H9 (cell line): ENCODE data around the gene ATP13A3. TPM values are rescaled to one million over a fixed set of nuclear protein-coding genes. Genes with fewer than 3 reads are reported as not detected.

ENCODE experiments used
- DNase-seq: peaks from one replicate; pipeline ENCODE4 v3.0.0-alpha.2; 2017
- H2AFZ ChIP-seq: one replicate; pipeline ENCODE4 v1.6.1; 2013; ENCODE audit warnings: mild to moderate bottlenecking, low read length, control low read depth, moderate library complexity
- H2AK5ac ChIP-seq: 2 replicates; pipeline ENCODE4 v1.6.1; 2013; ENCODE audit warnings: low read length, control low read depth, mixed read lengths; ENCODE audit not compliant: insufficient read length
- H2BK120ac ChIP-seq: one replicate; pipeline ENCODE4 v1.6.1; 2013; ENCODE audit warnings: low read depth, mild to moderate bottlenecking, low read length, control low read depth, inconsistent platforms; ENCODE audit not compliant: poor library complexity, severe bottlenecking
- H2BK12ac ChIP-seq: 2 replicates; pipeline ENCODE4 v1.6.1; 2013; ENCODE audit warnings: low read length, control low read depth, mixed read lengths, low read depth; ENCODE audit not compliant: insufficient read length
- H2BK15ac ChIP-seq: 2 replicates; pipeline ENCODE4 v1.6.1; 2013; ENCODE audit warnings: low read depth, low read length, control low read depth
- H2BK20ac ChIP-seq: one replicate; pipeline ENCODE4 v1.6.1; 2013; ENCODE audit warnings: low read depth, mild to moderate bottlenecking, low read length, control low read depth, inconsistent platforms; ENCODE audit not compliant: poor library complexity, severe bottlenecking
- H2BK5ac ChIP-seq: 2 replicates; pipeline ENCODE4 v1.6.1; 2013; ENCODE audit warnings: low read length, control low read depth, mixed read lengths; ENCODE audit not compliant: insufficient read length
- H3K14ac ChIP-seq: 2 replicates; pipeline ENCODE4 v1.6.1; 2013; ENCODE audit warnings: low read length, control low read depth; ENCODE audit not compliant: insufficient read depth
- H3K18ac ChIP-seq: 2 replicates; pipeline ENCODE4 v1.6.1; 2013; ENCODE audit warnings: low read depth, mild to moderate bottlenecking, mixed read lengths, low read length, control low read depth; ENCODE audit not compliant: insufficient read length
- H3K23ac ChIP-seq: 2 replicates; pipeline ENCODE4 v1.6.1; 2013; ENCODE audit warnings: low read length, control low read depth, mixed read lengths, low read depth; ENCODE audit not compliant: insufficient read length
- H3K23me2 ChIP-seq: 2 replicates; pipeline ENCODE4 v1.6.1; 2013; ENCODE audit warnings: low read depth, mild to moderate bottlenecking, mixed read lengths, low read length, control low read depth; ENCODE audit not compliant: insufficient read length, poor library complexity, severe bottlenecking
- H3K27ac ChIP-seq: 2 replicates; pipeline ENCODE4 v1.5.1; 2013; ENCODE audit warnings: low read length, control low read depth, mixed read lengths, low read depth; ENCODE audit not compliant: insufficient read length
- H3K27me3 ChIP-seq: 2 replicates; pipeline ENCODE4 v1.6.1; 2013; ENCODE audit warnings: low read length, control low read depth, inconsistent platforms; ENCODE audit not compliant: insufficient read depth
- H3K4ac ChIP-seq: 2 replicates; pipeline ENCODE4 v1.6.1; 2013; ENCODE audit warnings: low read depth, mild to moderate bottlenecking, control low read depth, inconsistent platforms, low read length, moderate library complexity
- H3K4me1 ChIP-seq: 2 replicates; pipeline ENCODE4 v1.6.1; 2013; ENCODE audit warnings: low read length, control low read depth, inconsistent platforms; ENCODE audit not compliant: insufficient read depth
- H3K4me2 ChIP-seq: 2 replicates; pipeline ENCODE4 v1.6.1; 2013; ENCODE audit warnings: low read length, control low read depth, mixed read lengths; ENCODE audit not compliant: insufficient read length, insufficient read depth
- H3K56ac ChIP-seq: 2 replicates; pipeline ENCODE4 v1.6.1; 2013; ENCODE audit warnings: low read depth, mild to moderate bottlenecking, mixed read lengths, low read length, control low read depth; ENCODE audit not compliant: insufficient read length
- H3K79me1 ChIP-seq: 2 replicates; pipeline ENCODE4 v1.6.1; 2013; ENCODE audit warnings: low read depth, mild to moderate bottlenecking, moderate library complexity, low read length, control low read depth, inconsistent platforms; ENCODE audit not compliant: insufficient read depth, poor library complexity, severe bottlenecking
- H3K79me2 ChIP-seq: 2 replicates; pipeline ENCODE4 v1.6.1; 2013; ENCODE audit warnings: low read length, control low read depth, inconsistent platforms; ENCODE audit not compliant: insufficient read depth
- H3K9ac ChIP-seq: 2 replicates; pipeline ENCODE4 v1.6.1; 2013; ENCODE audit warnings: low read length, control low read depth, mixed read lengths; ENCODE audit not compliant: insufficient read length; ENCODE audit errors: extremely low read depth
- H3K9me3 ChIP-seq: one replicate; pipeline ENCODE4 v1.6.1; 2013; ENCODE audit warnings: low read depth, low read length, inconsistent platforms; ENCODE audit not compliant: control insufficient read depth
- H3T11ph ChIP-seq: one replicate; pipeline ENCODE4 v1.6.1; 2013; ENCODE audit warnings: mild to moderate bottlenecking, low read length, control low read depth, inconsistent platforms
- H4K20me1 ChIP-seq: one replicate; pipeline ENCODE4 v1.6.1; 2013; ENCODE audit not compliant: control insufficient read depth, insufficient read length, insufficient read depth
- H4K5ac ChIP-seq: 2 replicates; pipeline ENCODE4 v1.6.1; 2013; ENCODE audit warnings: low read depth, mild to moderate bottlenecking, mixed read lengths, low read length, control low read depth; ENCODE audit not compliant: insufficient read length
- H4K8ac ChIP-seq: replicated peaks from 2 replicates; pipeline ENCODE4 v1.6.1; 2013; ENCODE audit warnings: low read length, control low read depth, mixed read lengths, low read depth; ENCODE audit not compliant: insufficient read length
- H4K91ac ChIP-seq: 2 replicates; pipeline ENCODE4 v1.6.1; 2013; ENCODE audit warnings: low read depth, mild to moderate bottlenecking, moderate library complexity, mixed read lengths, low read length, control low read depth; ENCODE audit not compliant: insufficient read length
- H3K27ac Mint-ChIP-seq, 3 experiments: 2 replicates in 2 of 3; 3 replicates in 1 of 3; pipeline ENCODE4 v1.8.0; 2020 to 2021; ENCODE audit warnings: mixed read lengths in 3 of 3, mild to moderate bottlenecking in 1 of 3, moderate library complexity in 1 of 3
- H3K27me3 Mint-ChIP-seq: 2 replicates; pipeline ENCODE4 v1.8.0; 2021; ENCODE audit warnings: low read depth, mild to moderate bottlenecking, moderate library complexity, mixed read lengths
- H3K36me3 Mint-ChIP-seq, 3 experiments: 2 replicates in 2 of 3; 3 replicates in 1 of 3; pipeline ENCODE4 v1.8.0; 2020 to 2021; ENCODE audit warnings: low read depth in 3 of 3, mixed read lengths in 3 of 3; ENCODE audit not compliant: insufficient read depth in 1 of 3
- H3K4me1 Mint-ChIP-seq, 2 experiments: 2 replicates each; pipeline ENCODE4 v1.8.0; 2020; ENCODE audit warnings: mixed read lengths in 2 of 2
- H3K4me3 Mint-ChIP-seq, 2 experiments: 2 replicates in 1 of 2; 3 replicates in 1 of 2; pipeline ENCODE4 v1.8.0; 2020 to 2021; ENCODE audit warnings: mild to moderate bottlenecking in 2 of 2, mixed read lengths in 2 of 2, moderate library complexity in 1 of 2
- H3K9me3 Mint-ChIP-seq, 2 experiments: 2 replicates in 1 of 2; 3 replicates in 1 of 2; pipeline ENCODE4 v1.8.0; 2020; ENCODE audit warnings: mild to moderate bottlenecking in 2 of 2, mixed read lengths in 2 of 2, moderate library complexity in 1 of 2
- CTCF ChIP-seq: fragments of 200-600 bp; sonication (generic); conservative IDR thresholded peaks from 3 replicates; pipeline ENCODE4 v1.8.0; 2021; ENCODE audit warnings: antibody characterized with exemption, mild to moderate bottlenecking
- total RNA-seq: library from RNA; stranded (reverse); gene quantifications from 2 replicates; pipeline ENCODE4 v1.2.1, GENCODE V29; 2021

The ATP13A3 gene
- total RNA-seq, 1 experiment from 2014 or later, result 78.5 TPM

GRCh38 chr3:194481103-194481502, 5.7 kb downstream of the ATP13A3 start:
- H3K9me3 ChIP-seq, result no peaks in the 10 kb centered on the region
- peaks cover 27% of the 10 kb centered on the region; the same call in 1 of the 2 replicates for H3K79me2 ChIP-seq
- no peak overlapping the region for H2BK20ac ChIP-seq
- peaks cover 7 to 9% of the 10 kb centered on the region in 2 experiments for H3K4me1 Mint-ChIP-seq
- no peak overlapping the region for H3K23ac ChIP-seq
- no peak overlapping the region for H2BK15ac ChIP-seq
- H3K27me3 ChIP-seq, result no peaks in the 10 kb centered on the region
- DNase-seq, result no peak
- no peak overlapping the region for H2BK12ac ChIP-seq
- H3K27me3 Mint-ChIP-seq, result no peaks in the 10 kb centered on the region
- H3K9me3 Mint-ChIP-seq, result no peaks in the 10 kb centered on the region
- no peak overlapping the region for H3K4me3 Mint-ChIP-seq
- no peak overlapping the region for H3K9ac ChIP-seq
- no peak overlapping the region for H3K4me2 ChIP-seq
- H4K91ac ChIP-seq, result no peak overlapping the region
- H3K36me3 Mint-ChIP-seq, result peaks cover 3 to 19% (median 14%) of the 10 kb centered on the region in 3 experiments; a peak in 5 of 7 replicates
- no peak overlapping the region for H3K4ac ChIP-seq
- peaks cover 6% of the 10 kb centered on the region for H3K23me2 ChIP-seq
- no peak overlapping the region for H3T11ph ChIP-seq
- peaks cover 10% of the 10 kb centered on the region for H3K79me1 ChIP-seq
- H2AK5ac ChIP-seq, result no peak overlapping the region
- no peak overlapping the region for H4K8ac ChIP-seq
- no peak overlapping the region for H2BK120ac ChIP-seq
- H2BK5ac ChIP-seq, result no peak overlapping the region
- no peak overlapping the region for H4K5ac ChIP-seq
- no peaks in the 10 kb centered on the region for H3K4me1 ChIP-seq
- no peak overlapping the region for H3K27ac ChIP-seq
- H3K27ac Mint-ChIP-seq, result no peak overlapping the region
- H3K14ac ChIP-seq, result no peak overlapping the region
- no peak overlapping the region for H3K18ac ChIP-seq
- TF ChIP-seq CTCF, result no peak
- H3K56ac ChIP-seq, result no peak overlapping the region
- no peak overlapping the region for H2AFZ ChIP-seq
- no peaks in the 10 kb centered on the region for H4K20me1 ChIP-seq
